Stimulated activated CD4-positive, alpha-beta T cell treated with anti-CD3 and anti-CD28 coated beads, TNF-alpha, amount 100 ng/mL, for 4 hours (primary cell): ENCODE results near the gene SSR3.

ENCODE experiments used
- DNase-seq, 3 experiments: peaks; one replicate each; pipeline ENCODE4 v3.0.0-alpha.2; 2020; ENCODE audit warnings: low read depth in 3 of 3

SSR3 gene

DNA sequence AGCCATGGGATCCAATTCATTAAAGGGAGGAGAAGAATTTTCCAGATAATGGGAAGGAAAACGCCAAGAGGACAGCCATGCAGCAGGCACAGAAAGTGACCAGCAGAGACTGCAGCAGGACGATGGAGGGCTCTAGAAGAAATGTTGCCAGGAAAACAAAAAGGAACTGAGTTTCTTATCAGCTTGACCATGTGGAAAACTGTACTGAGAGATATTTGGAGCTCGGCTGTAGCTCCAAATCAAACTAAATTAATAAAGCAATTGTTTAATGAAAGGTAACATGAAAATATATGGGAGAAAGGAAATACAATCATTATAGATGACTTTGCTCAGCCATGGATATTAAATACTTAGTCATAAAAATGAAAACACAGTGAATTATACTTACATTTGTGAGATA, 63.7 kb downstream of the SSR3 start:
- DNase-seq, result no peak
